ENCODE measurements around the gene INHA.

The INHA gene

GRCh38 chr2:219547621-219548020, 24.5 kb upstream of the INHA start:
- Histone ChIP-seq H3K27ac (ENCODE audit: low read depth, low read length) (no peak overlapping the region), H3K27me3 (ENCODE audit: low read length) (no peaks in the 10 kb centered on the region), H3F3A (ENCODE audit: insufficient read depth) (peaks cover 2% of the 10 kb centered on the region), H3K36me3 (ENCODE audit: low read length) (no peaks in the 10 kb centered on the region), H3K9me3 (ENCODE audit: insufficient read depth, low read length) (no peaks in the 10 kb centered on the region), H3K9ac (ENCODE audit: low read length) (no peak overlapping the region), H4K20me1 (ENCODE audit: low read depth, low read length) (no peaks in the 10 kb centered on the region), H3K4me3 (ENCODE audit: insufficient read depth, low read length, poor library complexity, severe bottlenecking) (no peak overlapping the region), H3K4me2 (ENCODE audit: low read depth, low read length, poor library complexity, severe bottlenecking) (no peak overlapping the region), H2AFZ (ENCODE audit: low read depth, low read length, severe bottlenecking) (no peak overlapping the region), H3K79me2 (ENCODE audit: insufficient read depth, low read length) (no peaks in the 10 kb centered on the region), H3K9me2 (replicated peaks; ENCODE audit: insufficient read depth, low read length) (no peaks in the 10 kb centered on the region)
- TF ChIP-seq, protein P1, sequence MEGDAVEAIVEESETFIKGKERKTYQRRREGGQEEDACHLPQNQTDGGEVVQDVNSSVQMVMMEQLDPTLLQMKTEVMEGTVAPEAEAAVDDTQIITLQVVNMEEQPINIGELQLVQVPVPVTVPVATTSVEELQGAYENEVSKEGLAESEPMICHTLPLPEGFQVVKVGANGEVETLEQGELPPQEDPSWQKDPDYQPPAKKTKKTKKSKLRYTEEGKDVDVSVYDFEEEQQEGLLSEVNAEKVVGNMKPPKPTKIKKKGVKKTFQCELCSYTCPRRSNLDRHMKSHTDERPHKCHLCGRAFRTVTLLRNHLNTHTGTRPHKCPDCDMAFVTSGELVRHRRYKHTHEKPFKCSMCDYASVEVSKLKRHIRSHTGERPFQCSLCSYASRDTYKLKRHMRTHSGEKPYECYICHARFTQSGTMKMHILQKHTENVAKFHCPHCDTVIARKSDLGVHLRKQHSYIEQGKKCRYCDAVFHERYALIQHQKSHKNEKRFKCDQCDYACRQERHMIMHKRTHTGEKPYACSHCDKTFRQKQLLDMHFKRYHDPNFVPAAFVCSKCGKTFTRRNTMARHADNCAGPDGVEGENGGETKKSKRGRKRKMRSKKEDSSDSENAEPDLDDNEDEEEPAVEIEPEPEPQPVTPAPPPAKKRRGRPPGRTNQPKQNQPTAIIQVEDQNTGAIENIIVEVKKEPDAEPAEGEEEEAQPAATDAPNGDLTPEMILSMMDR (IDR thresholded peaks at IDR 0.05; ENCODE audit: insufficient read depth, low read length, poor library complexity, severe bottlenecking) = no peak
- no peak for TF ChIP-seq EZH2phosphoT487 (conservative IDR thresholded peaks at IDR 0.05; ENCODE audit: low read length)

DNA sequence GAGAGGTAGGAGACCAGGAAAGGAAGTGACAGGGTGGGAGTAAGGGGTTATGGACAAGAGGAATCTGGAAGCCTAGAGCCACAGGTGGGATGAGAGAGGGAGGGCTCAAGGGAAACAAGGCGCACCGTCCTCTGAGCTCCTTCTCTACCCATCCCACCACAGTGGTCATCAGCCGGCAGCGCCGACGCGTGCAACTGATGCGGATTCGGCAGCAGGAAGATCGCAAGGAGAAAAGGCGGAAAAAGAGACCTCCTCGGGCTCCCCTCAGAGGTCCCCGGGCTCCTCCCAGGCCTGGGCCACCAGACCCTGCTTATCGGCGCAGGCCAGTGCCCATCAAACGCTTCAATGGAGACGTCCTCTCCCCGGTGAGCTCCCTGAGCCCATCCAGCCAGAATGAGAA, 23.1 kb upstream of the INHA start:
- no peak overlapping the region for H3K9ac ChIP-seq (ENCODE audit: low read length)
- H3F3A ChIP-seq (ENCODE audit: insufficient read depth) = no peaks in the 10 kb centered on the region
- no peak overlapping the region for H2AFZ ChIP-seq (ENCODE audit: low read depth, low read length, severe bottlenecking)
- no peaks in the 10 kb centered on the region for H3K36me3 ChIP-seq (ENCODE audit: low read length)
- no peaks in the 10 kb centered on the region for H3K9me2 ChIP-seq (replicated peaks; ENCODE audit: insufficient read depth, low read length)
- no peak overlapping the region for H3K27ac ChIP-seq (ENCODE audit: low read depth, low read length)
- no peak overlapping the region for H3K4me2 ChIP-seq (ENCODE audit: low read depth, low read length, poor library complexity, severe bottlenecking)
- no peaks in the 10 kb centered on the region for H3K27me3 ChIP-seq (ENCODE audit: low read length)
- no peak overlapping the region for H3K4me3 ChIP-seq (ENCODE audit: insufficient read depth, low read length, poor library complexity, severe bottlenecking)
- H3K9me3 ChIP-seq (ENCODE audit: insufficient read depth, low read length) = no peaks in the 10 kb centered on the region
- no peak for TF ChIP-seq EZH2phosphoT487 (conservative IDR thresholded peaks at IDR 0.05; ENCODE audit: low read length)
- TF ChIP-seq, protein P1 (IDR thresholded peaks at IDR 0.05; ENCODE audit: insufficient read depth, low read length, poor library complexity, severe bottlenecking) = no peak
- no peaks in the 10 kb centered on the region for H3K79me2 ChIP-seq (ENCODE audit: insufficient read depth, low read length)
- H4K20me1 ChIP-seq (ENCODE audit: low read depth, low read length) = no peaks in the 10 kb centered on the region

GRCh38 chr2:219549619-219550018, 22.5 kb upstream of the INHA start:
- TF ChIP-seq, protein P1 (IDR thresholded peaks at IDR 0.05; ENCODE audit: insufficient read depth, low read length, poor library complexity, severe bottlenecking) = no peak
- H2AFZ ChIP-seq (ENCODE audit: low read depth, low read length, severe bottlenecking) = no peak overlapping the region
- no peaks in the 10 kb centered on the region for H4K20me1 ChIP-seq (ENCODE audit: low read depth, low read length)
- H3K36me3 ChIP-seq (ENCODE audit: low read length) = no peaks in the 10 kb centered on the region
- no peak overlapping the region for H3K9ac ChIP-seq (ENCODE audit: low read length)
- no peaks in the 10 kb centered on the region for H3K27me3 ChIP-seq (ENCODE audit: low read length)
- H3K79me2 ChIP-seq (ENCODE audit: insufficient read depth, low read length) = no peaks in the 10 kb centered on the region
- H3K9me3 ChIP-seq (ENCODE audit: insufficient read depth, low read length) = no peaks in the 10 kb centered on the region
- H3F3A ChIP-seq (ENCODE audit: insufficient read depth) = no peaks in the 10 kb centered on the region
- no peak overlapping the region for H3K4me2 ChIP-seq (ENCODE audit: low read depth, low read length, poor library complexity, severe bottlenecking)
- H3K9me2 ChIP-seq (replicated peaks; ENCODE audit: insufficient read depth, low read length) = no peaks in the 10 kb centered on the region
- no peak overlapping the region for H3K27ac ChIP-seq (ENCODE audit: low read depth, low read length)
- no peak overlapping the region for H3K4me3 ChIP-seq (ENCODE audit: insufficient read depth, low read length, poor library complexity, severe bottlenecking)
